Measurements from ENCODE around the gene PPP1R9A.

The PPP1R9A gene

GRCh38 chr7:95309951-95310350 lies 402.6 kb downstream of the PPP1R9A start:
- ChIA-PET POLR2A (no interaction called here), CTCF (no interaction called here)
- no peak overlapping the region for H3K4me3 ChIP-seq (ENCODE audit: low read depth, low read length)
- TF ChIP-seq, protein P1, sequence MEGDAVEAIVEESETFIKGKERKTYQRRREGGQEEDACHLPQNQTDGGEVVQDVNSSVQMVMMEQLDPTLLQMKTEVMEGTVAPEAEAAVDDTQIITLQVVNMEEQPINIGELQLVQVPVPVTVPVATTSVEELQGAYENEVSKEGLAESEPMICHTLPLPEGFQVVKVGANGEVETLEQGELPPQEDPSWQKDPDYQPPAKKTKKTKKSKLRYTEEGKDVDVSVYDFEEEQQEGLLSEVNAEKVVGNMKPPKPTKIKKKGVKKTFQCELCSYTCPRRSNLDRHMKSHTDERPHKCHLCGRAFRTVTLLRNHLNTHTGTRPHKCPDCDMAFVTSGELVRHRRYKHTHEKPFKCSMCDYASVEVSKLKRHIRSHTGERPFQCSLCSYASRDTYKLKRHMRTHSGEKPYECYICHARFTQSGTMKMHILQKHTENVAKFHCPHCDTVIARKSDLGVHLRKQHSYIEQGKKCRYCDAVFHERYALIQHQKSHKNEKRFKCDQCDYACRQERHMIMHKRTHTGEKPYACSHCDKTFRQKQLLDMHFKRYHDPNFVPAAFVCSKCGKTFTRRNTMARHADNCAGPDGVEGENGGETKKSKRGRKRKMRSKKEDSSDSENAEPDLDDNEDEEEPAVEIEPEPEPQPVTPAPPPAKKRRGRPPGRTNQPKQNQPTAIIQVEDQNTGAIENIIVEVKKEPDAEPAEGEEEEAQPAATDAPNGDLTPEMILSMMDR (IDR thresholded peaks at IDR 0.05; ENCODE audit: insufficient read depth, low read length, missing control alignments) = no peak
- no peak for DNase-seq (ENCODE audit: low read depth, low spot score)

GRCh38 chr7:95311389-95311788 lies 404.0 kb downstream of the PPP1R9A start:
- ChIA-PET CTCF (no interaction called here), POLR2A (no interaction called here)
- H3K4me3 ChIP-seq (ENCODE audit: low read depth, low read length) = no peak overlapping the region
- DNase-seq (ENCODE audit: low read depth, low spot score) = no peak
- TF ChIP-seq, protein P1 (IDR thresholded peaks at IDR 0.05; ENCODE audit: insufficient read depth, low read length, missing control alignments) = no peak

- ChIA-PET CTCF (no interaction called here), POLR2A (no interaction called here)
Observed at GRCh38 chr7:95312561-95312960, 405.2 kb downstream of the PPP1R9A start.

DNA sequence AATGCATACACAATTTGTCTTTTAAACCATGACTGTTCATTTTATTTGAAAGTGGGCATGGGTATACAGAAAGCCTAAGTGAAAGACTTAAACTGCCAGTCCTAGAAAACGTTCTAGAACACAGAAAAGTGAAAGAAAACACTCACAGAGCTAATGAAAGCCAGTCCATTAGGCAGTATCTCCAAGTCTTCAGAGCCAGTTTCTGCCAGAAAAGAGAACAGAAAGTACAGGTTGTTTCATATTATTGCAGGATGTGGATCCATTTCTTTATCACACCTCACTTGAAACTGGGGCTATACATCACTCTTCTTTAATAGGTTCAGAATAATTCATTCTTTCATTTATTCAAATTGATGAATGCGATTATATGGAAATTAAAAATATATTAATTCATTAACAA lies 409.2 kb downstream of the PPP1R9A start:
- DNase-seq (ENCODE audit: low read depth, low spot score) = no peak
- TF ChIP-seq, protein P1 (IDR thresholded peaks at IDR 0.05; ENCODE audit: insufficient read depth, low read length, missing control alignments) = no peak
- ChIA-PET POLR2A (no interaction called here), CTCF (no interaction called here)
- no peak overlapping the region for H3K4me3 ChIP-seq (ENCODE audit: low read depth, low read length)

More at GRCh38 chr7:95312561-95312960, 405.2 kb downstream of the PPP1R9A start:
- TF ChIP-seq, protein P1 (IDR thresholded peaks at IDR 0.05; ENCODE audit: insufficient read depth, low read length, missing control alignments) = no peak
- no peak for DNase-seq (ENCODE audit: low read depth, low spot score)
- no peak overlapping the region for H3K4me3 ChIP-seq (ENCODE audit: low read depth, low read length)

GRCh38 chr7:95317546-95317945 lies 410.2 kb downstream of the PPP1R9A start:
- no peak overlapping the region for H3K4me3 ChIP-seq (ENCODE audit: low read depth, low read length)
- no peak for DNase-seq (ENCODE audit: low read depth, low spot score)
- ChIA-PET POLR2A (no interaction called here), CTCF (no interaction called here)
- TF ChIP-seq, protein P1 (IDR thresholded peaks at IDR 0.05; ENCODE audit: insufficient read depth, low read length, missing control alignments) = no peak

DNA sequence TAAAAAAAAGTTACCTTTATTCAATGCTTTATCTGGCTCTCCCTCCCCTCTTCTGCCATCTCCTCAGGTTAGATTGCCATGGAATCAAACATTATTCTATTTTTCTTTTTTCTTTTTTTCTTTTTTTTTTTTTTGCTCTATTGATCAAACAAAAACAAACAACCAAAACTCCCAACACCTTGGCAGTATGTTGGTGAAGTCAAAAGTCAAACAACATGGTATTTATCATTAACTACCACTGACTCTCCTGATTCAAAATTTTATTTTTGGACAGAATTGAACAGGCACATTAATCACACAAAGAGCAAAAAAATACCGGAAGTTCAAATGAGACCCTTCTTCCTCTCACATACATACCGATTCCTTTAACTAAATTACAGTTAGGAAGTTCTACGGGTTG lies 410.6 kb downstream of the PPP1R9A start:
- TF ChIP-seq, protein P1 (IDR thresholded peaks at IDR 0.05; ENCODE audit: insufficient read depth, low read length, missing control alignments) = no peak
- CTCF ChIA-PET = no interaction called here
- no peak overlapping the region for H3K4me3 ChIP-seq (ENCODE audit: low read depth, low read length)
- POLR2A ChIA-PET = no interaction called here
- DNase-seq (ENCODE audit: low read depth, low spot score) = no peak
